Activated naive CD8-positive, alpha-beta T cell (primary cell): Measurements from ENCODE around the gene REXO1.

ENCODE experiments used
- H3K27ac Mint-ChIP-seq: one replicate; pipeline ENCODE4 v1.8.0; 2021; ENCODE audit warnings: mixed read lengths
- H3K27me3 Mint-ChIP-seq: one replicate; pipeline ENCODE4 v1.8.0; 2021; ENCODE audit warnings: mixed read lengths
- H3K36me3 Mint-ChIP-seq: one replicate; pipeline ENCODE4 v1.8.0; 2021; ENCODE audit warnings: mixed read lengths
- H3K4me1 Mint-ChIP-seq: one replicate; pipeline ENCODE4 v1.8.0; 2021; ENCODE audit warnings: low read depth, mixed read lengths
- H3K4me3 Mint-ChIP-seq: one replicate; pipeline ENCODE4 v1.8.0; 2021; ENCODE audit warnings: mild to moderate bottlenecking, mixed read lengths
- H3K9me3 Mint-ChIP-seq: one replicate; pipeline ENCODE4 v1.8.0; 2021; ENCODE audit warnings: low read depth, mixed read lengths

Gene REXO1

GRCh38 chr19:1837625-1838105, 10.6 kb downstream of the REXO1 start:
- H3K36me3 Mint-ChIP-seq: no peaks in the 10 kb centered on the region
- H3K27me3 Mint-ChIP-seq: no peaks in the 10 kb centered on the region
- no peak overlapping the region for H3K4me3 Mint-ChIP-seq
- H3K9me3 Mint-ChIP-seq: no peaks in the 10 kb centered on the region
- no peak overlapping the region for H3K27ac Mint-ChIP-seq
- peaks cover 31% of the 10 kb centered on the region for H3K4me1 Mint-ChIP-seq

- no peaks in the 10 kb centered on the region for H3K36me3 Mint-ChIP-seq
- no peaks in the 10 kb centered on the region for H3K27me3 Mint-ChIP-seq
- peaks cover 26% of the 10 kb centered on the region for H3K4me1 Mint-ChIP-seq
- H3K27ac Mint-ChIP-seq: no peak overlapping the region
- no peaks in the 10 kb centered on the region for H3K9me3 Mint-ChIP-seq
- H3K4me3 Mint-ChIP-seq: no peak overlapping the region
Observed at GRCh38 chr19:1837222-1837565, 11.1 kb downstream of the REXO1 start.

- Mint-ChIP-seq H3K36me3 (no peaks in the 10 kb centered on the region), H3K9me3 (no peaks in the 10 kb centered on the region), H3K27me3 (no peaks in the 10 kb centered on the region), H3K27ac (no peak overlapping the region), H3K4me1 (peaks cover 20% of the 10 kb centered on the region), H3K4me3 (no peak overlapping the region)
Observed at GRCh38 chr19:1836458-1837221, 11.6 kb downstream of the REXO1 start.

- H3K27me3 Mint-ChIP-seq: no peaks in the 10 kb centered on the region
- peaks cover 8% of the 10 kb centered on the region for H3K4me1 Mint-ChIP-seq
- no peak overlapping the region for H3K27ac Mint-ChIP-seq
- no peaks in the 10 kb centered on the region for H3K36me3 Mint-ChIP-seq
- H3K4me3 Mint-ChIP-seq: no peak overlapping the region
- H3K9me3 Mint-ChIP-seq: no peaks in the 10 kb centered on the region
Observed at GRCh38 chr19:1833540-1833939, 14.7 kb downstream of the REXO1 start.

GRCh38 chr19:1832046-1832663, 16.1 kb downstream of the REXO1 start:
- Mint-ChIP-seq H3K27me3 (no peaks in the 10 kb centered on the region), H3K27ac (no peak overlapping the region), H3K36me3 (no peaks in the 10 kb centered on the region), H3K4me3 (no peak overlapping the region), H3K4me1 (peaks cover 8% of the 10 kb centered on the region), H3K9me3 (no peaks in the 10 kb centered on the region)

- no peaks in the 10 kb centered on the region for H3K27me3 Mint-ChIP-seq
Observed at GRCh38 chr19:1830978-1831377, 17.3 kb downstream of the REXO1 start.

GRCh38 chr19:1830568-1830967, 17.7 kb downstream of the REXO1 start:
- H3K27me3 Mint-ChIP-seq: no peaks in the 10 kb centered on the region
- H3K27ac Mint-ChIP-seq: no peak overlapping the region

More at GRCh38 chr19:1830978-1831377, 17.3 kb downstream of the REXO1 start:
- Mint-ChIP-seq H3K4me3 (no peak overlapping the region), H3K4me1 (peaks cover 7% of the 10 kb centered on the region), H3K9me3 (no peaks in the 10 kb centered on the region), H3K36me3 (no peaks in the 10 kb centered on the region), H3K27ac (no peak overlapping the region)

GRCh38 chr19:1829958-1830357, 18.3 kb downstream of the REXO1 start:
- no peaks in the 10 kb centered on the region for H3K27me3 Mint-ChIP-seq
- no peaks in the 10 kb centered on the region for H3K9me3 Mint-ChIP-seq
- peaks cover 5% of the 10 kb centered on the region for H3K4me1 Mint-ChIP-seq
- no peaks in the 10 kb centered on the region for H3K36me3 Mint-ChIP-seq
- H3K27ac Mint-ChIP-seq: no peak overlapping the region
- no peak overlapping the region for H3K4me3 Mint-ChIP-seq

More at GRCh38 chr19:1830568-1830967, 17.7 kb downstream of the REXO1 start:
- H3K9me3 Mint-ChIP-seq: no peaks in the 10 kb centered on the region
- no peak overlapping the region for H3K4me3 Mint-ChIP-seq
- H3K36me3 Mint-ChIP-seq: no peaks in the 10 kb centered on the region
- peaks cover 5% of the 10 kb centered on the region for H3K4me1 Mint-ChIP-seq

GRCh38 chr19:1828279-1829238, 19.7 kb downstream of the REXO1 start:
- Mint-ChIP-seq H3K4me3 (no peak overlapping the region), H3K4me1 (peaks cover 3% of the 10 kb centered on the region), H3K27me3 (no peaks in the 10 kb centered on the region), H3K27ac (no peak overlapping the region), H3K9me3 (no peaks in the 10 kb centered on the region), H3K36me3 (no peaks in the 10 kb centered on the region)

- H3K36me3 Mint-ChIP-seq: no peaks in the 10 kb centered on the region
- no peak overlapping the region for H3K4me3 Mint-ChIP-seq
- H3K9me3 Mint-ChIP-seq: no peaks in the 10 kb centered on the region
- H3K4me1 Mint-ChIP-seq: peaks cover 1% of the 10 kb centered on the region
- no peak overlapping the region for H3K27ac Mint-ChIP-seq
- no peaks in the 10 kb centered on the region for H3K27me3 Mint-ChIP-seq
Observed at GRCh38 chr19:1827566-1828278, 20.6 kb downstream of the REXO1 start.

GRCh38 chr19:1826557-1827521, 21.4 kb downstream of the REXO1 start:
- Mint-ChIP-seq H3K27me3 (no peaks in the 10 kb centered on the region), H3K4me3 (no peak overlapping the region), H3K27ac (no peak overlapping the region), H3K36me3 (no peaks in the 10 kb centered on the region), H3K9me3 (no peaks in the 10 kb centered on the region), H3K4me1 (peaks cover 1% of the 10 kb centered on the region)

- Mint-ChIP-seq H3K9me3 (no peaks in the 10 kb centered on the region), H3K27me3 (no peaks in the 10 kb centered on the region), H3K36me3 (no peaks in the 10 kb centered on the region), H3K27ac (no peak overlapping the region), H3K4me3 (no peak overlapping the region), H3K4me1 (peaks cover 1% of the 10 kb centered on the region)
Observed at GRCh38 chr19:1825909-1826556, 22.2 kb downstream of the REXO1 start.

GRCh38 chr19:1824252-1824622, 24.0 kb downstream of the REXO1 start:
- H3K9me3 Mint-ChIP-seq: no peaks in the 10 kb centered on the region
- no peaks in the 10 kb centered on the region for H3K36me3 Mint-ChIP-seq
- no peak overlapping the region for H3K27ac Mint-ChIP-seq
- H3K4me3 Mint-ChIP-seq: no peak overlapping the region
- peaks cover 1% of the 10 kb centered on the region for H3K4me1 Mint-ChIP-seq
- no peaks in the 10 kb centered on the region for H3K27me3 Mint-ChIP-seq
